HuH-7.5 (cell line): ENCODE measurements around the gene CWC25.
A peak's percentile ranks its signal among the peaks of the same experiment; 100 is the strongest.

Experiments
- DNase-seq: peaks from one replicate; pipeline ENCODE4 v3.0.0; 2011; ENCODE audit warnings: low spot score

The CWC25 gene

DNA sequence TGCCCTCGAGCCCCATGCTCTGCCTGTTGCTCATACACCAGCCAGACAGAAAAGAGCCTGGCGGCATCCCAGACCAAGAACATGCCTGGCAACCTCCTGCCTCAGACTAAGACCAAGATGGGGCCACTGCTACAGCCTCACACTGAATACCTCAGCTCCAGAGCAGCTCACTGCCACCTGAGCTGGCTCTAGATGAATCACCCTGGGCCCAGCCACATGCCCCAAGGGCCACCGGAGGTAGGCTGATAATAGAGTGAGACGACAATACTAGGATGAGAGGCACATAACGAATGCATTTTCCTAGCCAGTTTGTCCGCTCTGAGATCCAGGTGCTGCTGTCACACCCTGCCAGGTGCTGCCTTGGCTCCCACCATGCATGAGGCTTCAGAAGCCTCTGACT lies 38.7 kb downstream of the CWC25 start:
- DNase-seq = no peak

- DNase-seq = no peak
Measured at GRCh38 chr17:38783227-38783626, 41.9 kb downstream of the CWC25 start.

DNA sequence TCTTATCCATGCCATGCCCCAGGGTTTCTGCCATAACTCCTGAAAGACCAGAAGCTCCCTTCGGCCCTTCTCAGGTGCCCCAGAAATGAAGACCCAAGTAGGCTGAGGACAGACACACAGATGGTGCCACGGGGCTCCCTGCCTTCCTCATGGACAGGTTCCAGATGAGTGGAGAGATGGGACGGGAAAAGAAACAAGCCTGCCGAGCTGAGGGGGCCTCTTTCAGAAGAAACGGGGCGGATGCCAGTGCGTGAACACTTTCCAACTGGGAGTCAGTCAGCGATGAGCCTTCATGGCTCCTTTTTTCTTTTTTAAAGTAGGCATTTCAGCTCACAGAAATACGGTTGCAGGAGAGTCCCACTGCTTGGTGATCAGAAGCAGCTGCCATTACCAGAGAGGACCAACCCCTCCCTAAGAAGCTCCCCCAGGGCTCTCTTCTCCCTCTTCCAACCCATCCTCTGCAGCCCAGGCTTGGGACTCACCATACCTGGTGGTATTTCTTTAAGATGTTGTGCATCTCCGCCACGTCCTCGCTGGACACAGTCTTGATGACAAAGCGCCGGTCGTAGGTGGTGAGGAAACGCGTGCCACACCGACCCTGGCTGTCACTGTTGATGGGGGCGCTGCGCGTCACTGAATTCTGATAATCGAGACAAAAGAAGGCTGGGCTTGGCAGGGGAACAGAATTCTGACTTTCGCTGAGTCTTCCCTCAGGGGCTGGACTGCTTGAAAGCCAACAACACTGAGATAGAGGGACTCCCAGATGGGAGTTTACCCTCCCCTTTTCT lies 45.0 kb downstream of the CWC25 start:
- no peak for DNase-seq

DNA sequence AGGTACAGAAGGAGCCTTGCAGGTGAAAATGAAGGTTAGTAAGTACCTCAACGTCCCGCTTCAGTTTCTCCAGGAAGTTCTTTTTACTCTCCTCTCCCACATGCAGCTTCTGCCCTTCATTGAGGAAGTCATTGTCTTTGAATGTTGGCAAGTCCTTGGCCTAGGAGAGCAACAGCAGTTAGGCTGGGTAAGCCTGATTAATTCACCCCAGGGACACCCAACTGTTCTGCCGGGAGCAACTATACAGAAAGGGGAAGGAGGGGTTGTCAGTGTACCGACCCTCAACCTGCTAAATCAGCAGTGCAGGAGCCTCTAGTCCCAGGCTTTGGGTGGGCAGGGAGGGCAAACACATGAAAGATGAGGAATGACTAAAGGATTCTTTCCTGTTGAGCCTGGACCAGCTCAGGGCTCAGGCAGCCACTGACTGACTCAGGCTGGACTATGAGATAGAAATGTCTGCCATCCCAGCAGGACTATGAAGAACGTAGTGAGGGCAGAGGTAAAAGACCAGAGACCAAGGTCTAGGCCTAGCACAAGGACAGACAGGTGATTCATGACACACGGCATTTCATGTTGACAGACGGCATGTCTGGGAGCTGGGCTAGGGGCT lies 47.4 kb downstream of the CWC25 start:
- no peak for DNase-seq

DNA sequence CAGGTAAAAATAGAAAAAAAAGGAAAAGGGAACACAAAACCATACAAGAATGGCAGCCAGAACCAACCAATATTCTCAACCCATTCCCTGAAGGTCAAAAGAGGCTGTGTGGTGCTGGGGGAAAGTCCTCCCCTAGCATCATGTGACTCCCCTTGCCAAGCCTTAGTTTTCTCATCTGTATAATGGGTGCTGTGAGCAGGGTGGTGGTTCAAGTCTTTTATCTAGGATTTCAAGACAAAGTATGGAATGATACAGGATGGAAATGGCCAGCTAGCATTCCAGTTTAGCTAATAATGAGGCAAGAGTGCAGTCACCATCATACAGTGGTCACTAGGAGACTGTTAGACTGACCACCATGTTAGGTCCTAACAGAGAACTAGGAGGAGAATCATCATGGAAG lies 51.9 kb downstream of the CWC25 start:
- no peak for DNase-seq

- no peak for DNase-seq
Measured at GRCh38 chr17:38768417-38768816, 56.7 kb downstream of the CWC25 start.

DNA sequence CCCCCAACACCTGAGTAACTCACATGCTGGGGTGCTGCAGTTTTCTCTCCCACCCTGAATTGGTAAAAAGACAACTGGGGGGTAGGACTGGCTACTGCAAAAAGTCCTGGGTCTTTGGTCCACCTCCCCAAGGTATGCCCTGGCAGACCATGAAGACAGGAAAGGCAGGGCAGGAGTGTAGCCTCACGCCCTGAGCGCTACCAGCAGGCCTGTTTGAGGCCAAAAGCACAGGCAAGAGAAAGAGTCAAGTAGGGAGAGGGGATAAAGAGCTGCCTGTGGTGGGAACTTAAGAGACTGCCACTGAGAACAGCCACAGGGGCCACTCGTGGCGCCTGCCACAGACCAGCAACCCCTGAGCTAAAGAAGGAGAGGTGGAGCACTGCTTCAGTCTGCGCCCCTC lies 58.8 kb downstream of the CWC25 start:
- DNase-seq = no peak

- DNase-seq = no peak
Measured at GRCh38 chr17:38762231-38762630, 62.9 kb downstream of the CWC25 start.

DNA sequence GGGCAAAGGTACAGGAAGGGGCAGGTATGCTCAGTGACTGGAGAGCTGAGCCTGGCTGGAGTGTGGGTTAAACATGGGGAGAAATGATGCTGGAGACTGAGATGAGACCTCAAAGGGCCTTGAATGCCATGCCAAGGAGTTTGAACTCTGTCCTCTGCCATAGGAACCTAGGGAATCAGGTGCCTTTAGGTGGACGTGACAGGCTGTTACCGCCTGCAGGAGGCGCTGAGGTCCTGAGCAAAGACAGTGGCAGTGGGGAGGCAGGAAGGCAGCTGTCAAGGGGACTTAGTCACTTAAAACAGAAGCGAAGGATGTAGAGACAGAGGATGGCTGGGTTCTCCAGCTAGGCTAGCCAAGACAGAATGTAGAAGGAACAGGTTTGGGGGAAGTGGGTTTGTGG lies 63.5 kb downstream of the CWC25 start:
- no peak for DNase-seq

DNA sequence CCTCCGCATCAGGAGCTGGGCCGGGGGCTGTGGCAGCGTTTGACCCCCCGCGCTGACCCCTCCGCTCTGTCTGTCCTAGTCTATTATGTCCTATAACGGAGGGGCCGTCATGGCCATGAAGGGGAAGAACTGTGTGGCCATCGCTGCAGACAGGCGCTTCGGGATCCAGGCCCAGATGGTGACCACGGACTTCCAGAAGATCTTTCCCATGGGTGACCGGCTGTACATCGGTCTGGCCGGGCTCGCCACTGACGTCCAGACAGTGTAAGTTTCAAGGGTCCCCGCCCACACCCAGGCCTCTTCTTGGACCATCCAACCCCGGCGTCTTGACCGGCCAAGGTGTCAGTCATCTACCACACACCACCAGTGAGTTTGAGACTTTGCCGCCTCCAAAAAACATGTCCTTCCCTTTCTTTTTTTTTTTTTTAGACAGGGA lies 72.0 kb downstream of the CWC25 start:
- DNase-seq = no peak

DNA sequence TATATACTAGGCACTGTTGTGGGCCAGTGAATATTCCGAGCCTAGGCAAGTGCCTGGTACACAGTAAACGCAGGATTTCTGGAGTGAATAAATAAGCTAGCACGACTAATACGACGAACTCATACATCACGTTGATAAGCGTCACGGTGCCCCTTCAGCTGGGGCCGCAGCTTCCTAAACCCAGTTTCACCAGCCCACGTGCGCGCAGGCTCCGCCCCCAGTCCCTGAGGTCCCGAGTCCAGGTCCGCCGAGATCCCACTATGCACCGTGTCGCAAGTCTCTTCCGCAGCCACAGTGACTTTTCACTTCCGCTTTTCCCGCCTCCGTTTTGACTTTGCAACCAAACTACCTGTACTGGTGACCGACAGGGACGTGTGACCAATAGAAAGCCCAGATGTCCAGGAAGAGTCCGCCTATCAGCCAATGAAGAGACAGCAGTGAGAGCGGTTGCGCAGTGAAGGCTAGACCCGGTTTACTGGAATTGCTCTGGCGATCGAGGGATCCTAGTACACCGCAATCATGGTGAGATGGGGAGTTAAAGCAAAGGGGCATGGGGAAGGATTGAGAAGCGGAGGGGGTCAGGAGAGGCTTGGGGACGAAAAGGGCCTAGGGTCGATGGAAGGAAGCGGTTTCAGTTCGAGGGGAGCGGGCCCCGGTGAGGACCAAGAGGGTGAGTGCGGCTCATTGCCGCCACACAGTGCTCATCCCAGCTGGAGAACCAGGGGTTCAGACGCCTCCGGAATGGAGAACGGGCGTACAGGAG lies 72.6 kb downstream of the CWC25 start, which contains the start of gene PSMB3:
Gene PSMB3, plus strand, starts transcription at position 434 of the 763 bp plus-strand sequence. Its CDS starts 86 bp downstream, at position 520.
- DNase-seq = peak; percentile 82

DNA sequence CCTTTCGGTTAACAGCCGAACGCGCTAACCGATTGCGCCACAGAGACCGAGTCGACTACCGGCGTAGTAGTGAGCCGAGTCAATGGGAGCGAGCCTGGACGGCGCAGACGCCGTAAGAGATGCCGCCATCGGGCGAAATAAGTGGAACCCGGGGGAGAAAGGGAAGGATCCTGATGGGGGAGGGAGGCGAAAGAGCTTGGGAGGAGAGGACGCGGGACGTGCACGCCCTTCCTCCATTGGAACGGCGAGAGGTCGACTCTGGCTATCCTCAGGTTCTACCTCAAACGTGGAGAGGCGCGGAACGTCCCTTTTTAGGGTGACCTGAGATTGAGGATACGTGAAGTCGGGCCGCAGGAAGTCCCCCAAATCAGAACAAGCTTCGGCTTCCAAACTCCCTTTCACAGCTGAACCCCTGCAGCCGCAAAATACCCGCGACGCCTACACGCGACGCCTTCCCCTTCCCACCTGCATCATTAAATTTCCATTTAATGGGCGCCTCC lies 73.3 kb downstream of the CWC25 start:
- no peak for DNase-seq

- DNase-seq = no peak
Measured at GRCh38 chr17:38751144-38751807, 73.8 kb downstream of the CWC25 start.
